Stimulated activated CD4-positive, alpha-beta T cell treated with anti-CD3 and anti-CD28 coated beads, Interleukin-4, amount 100 ng/mL, for 24 hours (primary cell): ENCODE results near the gene SRSF7.

Source experiments
- DNase-seq: peaks from one replicate; pipeline ENCODE4 v3.0.0-alpha.2; 2020

The SRSF7 gene

DNA sequence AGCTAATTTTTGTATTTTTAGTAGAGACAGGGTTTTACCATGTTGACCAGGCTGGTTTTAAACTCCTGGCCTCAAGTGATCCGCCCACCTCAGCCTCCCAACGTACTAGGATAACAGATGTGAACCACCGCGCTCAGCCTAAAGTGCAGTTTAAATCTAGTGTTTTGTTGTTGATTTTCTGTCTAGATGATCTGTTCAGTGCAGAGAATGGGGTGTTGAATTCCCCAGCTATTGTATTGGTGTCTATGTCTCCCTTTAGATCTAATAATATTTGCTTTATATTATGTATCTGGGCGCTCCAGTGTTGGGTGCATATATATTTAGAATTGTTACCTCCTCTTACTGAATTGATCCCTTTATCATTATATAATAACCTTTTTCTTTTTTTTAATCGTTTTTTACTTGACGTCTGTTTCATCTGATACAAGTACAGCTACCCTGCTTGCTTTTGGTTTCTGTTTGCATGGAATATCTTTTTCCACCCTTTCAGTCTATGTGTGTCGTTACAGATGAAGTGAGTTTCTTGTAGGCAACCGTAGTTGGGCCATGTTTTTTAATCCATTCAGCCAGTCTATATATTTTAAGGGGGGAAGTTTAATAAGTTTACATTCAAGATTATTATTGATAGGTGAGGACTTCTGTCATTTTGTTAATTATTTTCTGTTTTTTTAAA, 50.9 kb downstream of the SRSF7 start:
- DNase-seq: no peak

DNA sequence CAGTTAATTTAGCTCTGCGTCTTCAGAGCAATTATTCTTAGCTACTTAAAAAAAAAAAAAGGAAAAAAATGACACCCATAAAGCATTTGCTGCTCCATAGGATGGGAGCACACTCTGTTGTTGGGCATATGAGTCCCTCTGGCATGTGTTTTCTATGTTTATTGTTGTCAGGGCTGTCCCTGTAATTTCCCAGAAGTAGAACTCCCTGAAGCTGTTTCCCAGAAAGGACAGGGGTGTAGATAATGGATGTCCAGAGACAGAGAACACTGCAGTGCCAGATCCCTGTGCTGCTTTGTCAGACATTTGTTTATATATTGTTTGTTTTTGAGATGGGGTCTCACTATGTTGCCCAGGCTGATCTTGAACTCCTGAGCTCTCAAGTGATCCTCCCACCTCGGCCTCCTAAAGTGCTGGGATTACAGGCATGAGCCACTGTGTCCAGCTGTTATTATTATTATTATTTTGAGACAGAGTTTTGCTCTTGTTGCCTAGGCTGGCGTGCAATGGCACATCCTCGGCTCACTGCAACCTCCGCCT, 52.6 kb downstream of the SRSF7 start:
- DNase-seq: no peak

DNA sequence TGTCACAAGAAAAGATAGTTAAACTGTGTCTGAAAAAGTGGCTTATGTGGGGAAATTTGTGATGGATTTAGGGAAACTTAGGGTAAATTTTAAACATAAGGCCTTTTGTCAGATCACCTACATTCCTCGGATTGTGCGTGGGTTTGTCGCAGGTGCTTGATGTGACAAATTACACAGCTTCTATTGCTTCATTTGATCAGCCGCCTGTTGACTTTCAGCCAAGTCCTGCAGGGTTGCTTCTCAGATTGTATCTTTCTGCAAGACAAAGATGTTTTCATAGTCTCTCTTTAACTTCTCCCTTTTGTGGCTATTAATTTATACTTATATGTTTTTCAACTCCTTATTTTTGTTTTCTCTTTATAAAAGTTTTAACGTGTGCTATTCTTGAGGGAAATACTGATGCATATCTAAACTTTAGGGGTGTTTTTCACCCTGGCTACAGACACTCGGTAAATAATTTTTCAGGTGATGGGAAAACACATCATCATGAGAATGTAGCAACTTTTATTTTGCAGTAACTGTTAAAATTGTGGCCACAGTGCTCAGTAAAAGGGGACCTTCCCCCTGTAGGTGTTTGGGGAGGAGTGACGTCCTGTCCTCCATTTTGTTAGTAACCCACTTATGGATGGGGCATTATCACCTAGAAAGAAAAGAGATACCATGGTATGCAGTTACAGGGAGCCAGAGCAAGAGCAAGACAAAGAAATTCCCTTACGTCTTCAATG, 53.9 kb downstream of the SRSF7 start:
- peak; percentile 46 for DNase-seq
